Neuron (in vitro differentiated cells): Measurements from ENCODE around the gene MVK.

Experiments used
- H2AFZ ChIP-seq: one replicate; pipeline ENCODE4 v1.6.1; 2013; ENCODE audit warnings: low read depth, mild to moderate bottlenecking, inconsistent platforms, low read length, moderate library complexity
- H3K27me3 ChIP-seq: one replicate; pipeline ENCODE4 v1.6.1; 2013; ENCODE audit warnings: low read length; ENCODE audit not compliant: insufficient read depth
- H3K36me3 ChIP-seq: one replicate; pipeline ENCODE4 v1.6.1; 2013; ENCODE audit warnings: low read length; ENCODE audit not compliant: insufficient read depth
- H3K4me1 ChIP-seq: one replicate; pipeline ENCODE4 v1.6.1; 2013; ENCODE audit warnings: low read length; ENCODE audit not compliant: insufficient read depth
- H3K4me3 ChIP-seq: 2 replicates; pipeline ENCODE4 v1.5.1; 2013; ENCODE audit warnings: mild to moderate bottlenecking, low read length, moderate library complexity
- H3K9me3 ChIP-seq: one replicate; pipeline ENCODE4 v1.6.1; 2013; ENCODE audit warnings: low read length

The MVK gene

DNA sequence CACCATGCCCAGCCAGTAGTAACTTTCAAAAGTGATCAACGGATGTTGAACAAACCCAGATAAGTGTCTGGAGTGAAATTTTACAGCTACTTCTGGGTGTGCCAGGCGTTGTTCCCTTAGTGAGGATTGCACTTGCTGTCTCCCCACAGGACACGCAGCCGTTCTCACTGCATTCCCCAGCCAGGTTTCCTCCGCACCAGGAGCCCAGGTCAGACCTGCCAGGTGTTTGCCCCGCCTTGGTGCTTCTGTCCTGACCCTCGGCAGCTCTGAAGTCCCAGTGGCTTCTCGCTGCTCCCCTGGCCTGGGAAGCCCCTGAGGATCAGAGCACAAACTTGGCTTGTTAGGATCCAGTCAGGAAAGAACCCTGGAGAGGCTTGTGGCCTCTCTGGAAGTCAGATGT is 36.5 kb upstream of the MVK start:
- Histone ChIP-seq H3K36me3 (peaks cover 21% of the 10 kb centered on the region), H2AFZ (no peak overlapping the region), H3K9me3 (peaks cover 3% of the 10 kb centered on the region), H3K27me3 (no peaks in the 10 kb centered on the region), H3K4me3 (no peak overlapping the region), H3K4me1 (no peaks in the 10 kb centered on the region)

DNA sequence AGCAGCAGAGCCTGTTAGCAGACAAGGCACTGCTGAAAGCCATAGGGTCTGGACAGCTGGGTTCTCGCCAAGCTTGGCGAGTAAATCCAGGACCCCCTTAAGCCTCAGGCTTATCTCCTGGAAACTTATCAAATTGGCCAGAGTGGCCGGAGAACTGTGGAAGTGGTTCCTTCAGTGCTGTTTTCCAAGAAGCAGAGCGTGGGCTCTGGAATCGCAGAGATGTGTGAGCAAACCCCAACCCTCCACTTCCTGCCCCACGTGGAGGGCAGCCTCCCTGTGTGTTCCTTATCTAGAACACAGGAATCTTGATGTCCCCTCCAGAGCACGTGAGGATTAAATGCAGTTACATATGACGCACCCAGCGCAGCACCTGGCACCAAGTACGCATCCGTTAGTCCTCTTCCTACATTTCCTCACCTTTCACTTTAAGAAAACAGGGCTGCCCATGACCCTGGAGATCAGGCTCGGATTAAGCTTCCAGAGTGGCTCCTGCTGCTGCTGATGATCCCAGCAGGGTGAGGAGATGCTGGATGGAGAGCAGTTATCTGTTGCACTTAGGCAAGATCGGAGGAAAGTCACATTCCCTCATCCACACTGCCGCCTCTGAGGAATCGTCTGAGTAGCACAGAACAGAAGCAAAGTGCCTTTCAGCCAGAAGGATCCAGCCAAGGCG is 35.3 kb upstream of the MVK start:
- peaks cover 16% of the 10 kb centered on the region for H3K36me3 ChIP-seq
- no peak overlapping the region for H3K4me3 ChIP-seq
- H3K27me3 ChIP-seq, result no peaks in the 10 kb centered on the region
- H3K9me3 ChIP-seq, result peaks cover 3% of the 10 kb centered on the region
- H2AFZ ChIP-seq, result no peak overlapping the region
- H3K4me1 ChIP-seq, result no peaks in the 10 kb centered on the region

DNA sequence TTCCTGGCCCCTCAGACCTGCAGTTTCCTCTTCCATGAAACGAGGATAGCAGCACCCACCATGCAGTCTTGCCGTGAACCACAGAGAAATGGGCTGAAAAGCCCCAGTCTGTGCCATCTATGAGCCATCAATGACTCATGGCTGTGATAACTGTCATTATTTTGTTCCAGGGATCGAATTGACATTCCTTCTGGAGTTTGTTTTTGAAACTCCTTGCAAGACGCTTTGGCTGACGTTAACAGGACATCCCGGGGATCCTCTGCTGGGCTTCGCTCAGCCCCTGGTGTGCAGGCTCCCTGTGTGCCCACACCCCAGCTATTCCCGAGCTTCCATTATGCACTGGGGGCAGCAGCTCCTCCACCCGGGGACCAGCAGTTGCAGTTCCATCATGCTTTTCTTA is 34.1 kb upstream of the MVK start:
- peaks cover 3% of the 10 kb centered on the region for H3K9me3 ChIP-seq
- H3K36me3 ChIP-seq, result peaks cover 11% of the 10 kb centered on the region
- no peak overlapping the region for H2AFZ ChIP-seq
- H3K27me3 ChIP-seq, result no peaks in the 10 kb centered on the region
- no peaks in the 10 kb centered on the region for H3K4me1 ChIP-seq
- no peak overlapping the region for H3K4me3 ChIP-seq

DNA sequence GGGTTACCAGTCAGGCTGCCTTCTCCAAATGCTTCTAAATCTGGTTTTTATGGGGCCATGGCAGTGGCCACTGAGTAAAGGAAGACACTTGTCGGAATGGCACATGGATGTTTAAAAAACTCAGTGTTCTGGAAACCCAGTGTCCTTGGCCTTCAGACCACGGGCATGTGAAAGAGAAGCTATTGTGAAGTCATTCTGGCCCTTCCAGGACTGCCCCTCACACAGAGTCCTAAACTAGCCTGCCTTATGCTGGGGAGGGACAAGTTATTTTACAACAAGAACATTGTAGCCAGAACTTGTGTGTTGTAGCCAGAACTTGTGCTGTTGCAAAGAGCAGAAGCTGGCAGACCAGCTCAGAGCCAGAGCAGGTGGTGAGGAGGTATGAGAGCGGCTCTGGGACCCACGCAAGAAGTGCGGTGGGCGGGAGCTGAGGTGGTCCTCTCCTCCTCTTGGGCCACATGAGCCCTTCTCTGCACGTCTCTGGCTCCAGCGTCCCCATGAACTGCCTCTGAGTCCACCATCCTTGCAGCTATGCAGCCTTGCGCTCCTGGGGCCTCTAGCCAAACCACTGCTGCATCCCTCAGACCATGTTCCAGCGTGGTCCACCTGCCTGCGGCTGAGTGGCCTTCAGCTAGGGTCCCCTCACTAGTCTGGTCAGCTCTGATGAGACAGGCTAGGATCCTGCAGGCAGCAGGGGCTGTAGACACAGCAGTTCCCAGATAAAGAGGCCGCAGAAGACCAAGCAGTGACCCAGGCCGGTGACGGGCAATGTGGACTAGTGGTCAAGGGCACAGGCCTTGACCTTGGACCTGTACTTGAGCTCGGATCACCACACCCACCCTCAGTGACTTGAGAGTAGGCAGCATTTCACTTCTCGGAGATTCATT is 32.8 kb upstream of the MVK start:
- H3K4me3 ChIP-seq, result no peak overlapping the region
- H3K9me3 ChIP-seq, result peaks cover 3% of the 10 kb centered on the region
- no peaks in the 10 kb centered on the region for H3K36me3 ChIP-seq
- no peaks in the 10 kb centered on the region for H3K27me3 ChIP-seq
- no peak overlapping the region for H2AFZ ChIP-seq
- H3K4me1 ChIP-seq, result no peaks in the 10 kb centered on the region

DNA sequence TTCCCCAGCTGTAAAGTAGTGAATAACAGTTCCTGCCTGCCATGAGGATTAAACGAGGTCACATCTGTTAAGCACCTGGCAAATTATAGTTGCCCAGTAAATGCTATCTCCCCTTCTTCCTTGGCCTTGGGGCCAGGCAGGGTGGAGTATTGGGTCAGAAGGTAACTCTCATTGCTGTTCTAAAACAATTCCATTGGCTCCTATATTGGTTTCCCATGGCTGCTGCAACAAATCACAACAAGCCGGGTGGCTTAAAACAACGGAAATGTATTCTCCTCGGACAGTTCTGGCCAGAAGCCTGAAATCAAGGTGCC is 32.2 kb upstream of the MVK start:
- H3K4me1 ChIP-seq, result no peaks in the 10 kb centered on the region
- no peaks in the 10 kb centered on the region for H3K36me3 ChIP-seq
- no peak overlapping the region for H2AFZ ChIP-seq
- no peaks in the 10 kb centered on the region for H3K27me3 ChIP-seq
- H3K9me3 ChIP-seq, result peaks cover 3% of the 10 kb centered on the region
- H3K4me3 ChIP-seq, result no peak overlapping the region

DNA sequence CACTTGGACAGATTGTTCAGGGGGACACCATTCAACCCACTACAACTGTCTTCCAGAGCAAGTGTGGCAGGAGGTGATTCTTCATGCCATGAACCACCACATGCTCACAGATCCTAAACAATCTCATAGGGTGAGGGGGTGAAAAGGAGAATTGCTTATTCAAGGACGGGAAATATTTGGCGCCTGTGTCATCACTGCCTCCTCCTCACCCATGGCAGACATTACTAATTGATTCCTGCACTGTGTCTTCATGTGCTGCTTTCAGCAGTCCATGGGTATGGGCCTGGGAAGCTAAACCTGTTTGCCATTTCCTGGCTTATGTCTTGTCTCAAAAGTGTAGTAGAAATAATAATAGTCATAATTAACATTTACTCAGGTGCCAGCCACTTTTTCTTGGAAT is 31.6 kb upstream of the MVK start:
- Histone ChIP-seq H3K36me3 (no peaks in the 10 kb centered on the region), H2AFZ (no peak overlapping the region), H3K27me3 (no peaks in the 10 kb centered on the region)

DNA sequence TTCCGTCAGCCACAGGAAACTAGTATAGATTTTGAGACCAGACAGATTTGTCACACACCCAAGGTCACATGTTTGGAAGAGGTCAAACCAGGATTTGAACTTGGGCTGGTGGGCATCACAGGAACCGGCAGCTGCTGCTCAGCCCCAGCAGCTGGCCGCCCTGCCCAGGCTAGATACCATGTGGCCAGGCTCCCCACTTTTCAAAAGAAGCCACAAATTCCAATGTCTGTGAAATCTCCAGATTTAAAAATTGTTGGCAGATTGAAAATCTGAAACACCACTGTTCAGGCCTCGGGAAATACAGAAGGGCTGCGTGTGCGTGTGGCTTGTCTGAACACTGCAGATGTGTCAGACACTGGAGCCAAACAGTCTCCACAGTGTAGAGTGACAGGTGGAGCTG is 30.7 kb upstream of the MVK start:
- Histone ChIP-seq H3K4me1 (no peaks in the 10 kb centered on the region), H3K9me3 (peaks cover 3% of the 10 kb centered on the region)

More for the DNA sequence above, 31.6 kb upstream of the MVK start:
- no peaks in the 10 kb centered on the region for H3K4me1 ChIP-seq
- H3K9me3 ChIP-seq, result peaks cover 3% of the 10 kb centered on the region
- no peak overlapping the region for H3K4me3 ChIP-seq

DNA sequence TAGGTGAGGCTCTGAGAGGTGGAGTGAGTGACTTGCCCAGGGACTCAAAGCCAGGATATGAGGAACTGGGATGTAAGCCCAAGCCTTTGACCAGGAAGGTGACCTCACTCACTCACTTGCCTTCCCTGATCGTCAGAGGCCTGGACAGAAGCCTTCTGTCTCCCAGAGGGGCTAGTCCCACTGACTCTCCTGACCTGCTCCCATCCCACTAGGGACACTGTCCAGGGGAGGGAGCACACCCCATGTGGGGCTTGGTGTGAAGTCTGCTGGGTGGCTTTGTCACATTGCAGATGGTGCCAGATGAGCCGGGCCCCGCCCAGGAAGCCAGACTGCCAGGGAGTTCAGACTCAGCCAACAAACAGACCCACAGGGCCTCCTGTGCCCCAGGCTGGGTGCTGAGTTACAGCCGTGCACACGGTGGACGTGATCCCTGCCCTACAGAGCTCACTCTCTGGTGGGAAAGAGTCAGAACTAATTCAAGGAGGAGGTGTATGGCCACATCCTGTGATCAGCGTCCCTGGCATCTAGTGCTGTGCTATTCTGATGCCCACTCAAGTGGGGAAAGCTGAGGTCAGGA is 28.6 kb upstream of the MVK start:
- H3K27me3 ChIP-seq, result no peaks in the 10 kb centered on the region
- no peaks in the 10 kb centered on the region for H3K4me1 ChIP-seq

More for the DNA sequence above, 30.7 kb upstream of the MVK start:
- Histone ChIP-seq H3K27me3 (no peaks in the 10 kb centered on the region), H2AFZ (no peak overlapping the region), H3K36me3 (no peaks in the 10 kb centered on the region), H3K4me3 (no peak overlapping the region)

DNA sequence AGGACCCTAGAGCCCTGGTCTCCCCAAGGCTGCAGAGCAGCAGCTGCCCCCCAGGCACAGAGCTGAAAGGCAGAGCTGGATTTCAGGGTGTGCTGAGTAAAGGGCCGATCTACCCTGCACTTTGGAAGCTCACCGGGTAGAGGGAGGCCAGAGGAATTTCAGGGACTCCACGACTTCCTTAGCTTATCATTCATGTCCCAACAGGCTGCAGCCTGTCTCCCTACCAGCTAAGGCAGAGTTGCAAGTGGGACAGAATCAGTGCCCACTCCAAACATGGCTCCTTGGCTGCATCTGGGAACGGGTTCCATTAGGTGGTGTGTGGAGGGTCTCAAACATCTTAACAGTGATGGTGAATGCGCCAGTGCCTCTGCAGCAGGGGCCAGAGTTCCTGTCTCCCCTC is 27.8 kb upstream of the MVK start:
- H3K27me3 ChIP-seq, result no peaks in the 10 kb centered on the region
- H3K4me3 ChIP-seq, result no peak overlapping the region
- H2AFZ ChIP-seq, result no peak overlapping the region
- peaks cover 3% of the 10 kb centered on the region for H3K9me3 ChIP-seq
- H3K36me3 ChIP-seq, result no peaks in the 10 kb centered on the region
- H3K4me1 ChIP-seq, result no peaks in the 10 kb centered on the region

More for the DNA sequence above, 28.6 kb upstream of the MVK start:
- peaks cover 3% of the 10 kb centered on the region for H3K9me3 ChIP-seq
- no peak overlapping the region for H3K4me3 ChIP-seq
- no peaks in the 10 kb centered on the region for H3K36me3 ChIP-seq
- H2AFZ ChIP-seq, result no peak overlapping the region

DNA sequence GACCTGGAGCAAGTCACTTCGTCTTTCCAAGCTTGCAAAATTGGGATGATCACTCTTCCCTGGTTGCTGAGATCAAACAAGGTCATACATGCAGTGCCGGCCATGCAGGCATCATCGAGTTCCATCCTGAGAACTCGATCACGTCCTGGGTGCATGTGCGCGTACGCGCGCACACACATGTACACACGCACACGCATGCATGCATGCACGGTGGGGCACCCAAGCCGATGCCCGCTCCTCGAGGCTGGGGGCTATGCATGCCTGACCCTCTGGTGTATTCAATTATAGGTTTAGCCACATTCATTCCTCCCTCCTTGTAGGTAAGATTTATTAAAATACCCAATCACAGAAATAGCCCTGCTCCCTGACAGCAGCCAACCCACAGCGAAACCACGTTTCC is 26.3 kb upstream of the MVK start:
- H3K9me3 ChIP-seq, result no peaks in the 10 kb centered on the region
- no peak overlapping the region for H2AFZ ChIP-seq
- H3K4me1 ChIP-seq, result no peaks in the 10 kb centered on the region

DNA sequence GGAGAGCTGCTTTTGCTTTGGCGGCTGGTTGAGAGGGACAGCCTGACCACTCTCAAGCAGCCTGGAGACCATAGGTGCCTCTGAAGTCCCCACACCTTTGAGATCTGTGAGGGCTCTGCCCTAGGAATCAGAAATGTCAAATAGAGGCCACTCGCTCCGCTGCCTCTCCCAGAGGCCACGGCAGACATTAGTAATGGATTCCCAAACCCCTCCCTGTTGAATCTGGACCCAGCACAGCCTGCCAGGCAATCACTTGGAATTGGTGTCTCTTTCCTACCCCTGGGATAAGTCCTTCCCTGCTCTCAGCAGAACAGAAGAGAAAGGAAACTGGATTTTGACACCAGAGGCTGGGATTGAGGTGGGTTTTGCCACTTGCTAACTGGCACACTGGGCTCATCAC is 25.3 kb upstream of the MVK start:
- Histone ChIP-seq H3K4me3 (no peak overlapping the region), H3K4me1 (no peaks in the 10 kb centered on the region), H3K27me3 (no peaks in the 10 kb centered on the region), H3K9me3 (no peaks in the 10 kb centered on the region), H3K36me3 (no peaks in the 10 kb centered on the region), H2AFZ (no peak overlapping the region)

More for the DNA sequence above, 26.3 kb upstream of the MVK start:
- no peaks in the 10 kb centered on the region for H3K27me3 ChIP-seq
- H3K4me3 ChIP-seq, result no peak overlapping the region
- H3K36me3 ChIP-seq, result no peaks in the 10 kb centered on the region

DNA sequence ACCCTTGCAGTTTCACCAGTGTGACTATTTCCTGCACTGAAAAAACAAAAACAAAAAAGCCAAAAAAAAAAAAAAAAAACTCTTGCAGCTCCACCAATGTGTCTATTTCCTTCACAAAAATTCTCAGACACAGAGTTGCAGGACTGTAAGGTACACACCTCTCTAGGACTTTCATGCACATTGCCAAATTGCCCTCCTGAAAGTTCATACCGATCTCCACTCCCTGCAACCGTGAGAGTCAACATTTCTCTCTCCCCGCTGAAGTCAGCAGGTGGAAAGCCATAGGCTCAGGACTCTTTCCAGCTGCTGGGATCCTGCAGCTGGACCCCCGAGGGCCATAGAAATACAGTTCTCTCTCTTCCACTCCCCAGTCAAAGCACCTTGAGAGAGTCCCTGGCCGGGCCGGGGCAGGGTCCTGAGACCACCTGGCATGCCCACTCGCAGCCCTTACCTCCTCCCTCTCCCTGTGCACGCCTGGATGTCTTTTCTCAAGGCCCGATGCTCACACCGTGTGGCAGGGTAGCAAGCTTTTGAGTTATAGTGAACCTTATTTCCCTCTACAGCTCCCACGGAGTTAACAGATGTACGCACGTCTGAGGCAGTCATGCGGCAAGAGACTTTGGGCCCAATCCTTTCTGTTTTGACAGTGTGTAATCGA is 23.9 kb upstream of the MVK start:
- Histone ChIP-seq H3K4me1 (no peaks in the 10 kb centered on the region), H3K36me3 (no peaks in the 10 kb centered on the region), H3K9me3 (no peaks in the 10 kb centered on the region), H3K27me3 (no peaks in the 10 kb centered on the region), H3K4me3 (no peak overlapping the region), H2AFZ (no peak overlapping the region)

DNA sequence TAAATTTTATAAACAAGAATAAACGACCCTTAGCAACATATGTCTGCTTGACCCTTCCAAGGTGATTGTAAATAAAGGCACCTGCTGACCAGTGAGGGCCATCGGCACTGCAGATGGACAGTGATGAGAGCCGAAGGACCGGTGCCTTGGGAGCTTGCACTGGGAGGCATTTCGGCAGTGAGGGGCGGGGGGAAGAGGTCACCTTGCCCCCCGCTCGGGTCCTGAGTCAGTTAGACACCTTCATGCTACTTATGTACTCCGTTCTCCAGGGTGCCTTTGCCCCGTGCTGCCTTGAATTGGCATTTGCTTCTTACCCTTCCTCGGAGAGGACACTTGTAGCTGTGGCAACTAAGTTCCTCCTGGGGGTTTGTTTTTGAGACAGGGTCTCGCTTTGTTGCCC is 23.3 kb upstream of the MVK start:
- no peaks in the 10 kb centered on the region for H3K9me3 ChIP-seq
- H2AFZ ChIP-seq, result no peak overlapping the region
- no peak overlapping the region for H3K4me3 ChIP-seq
- no peaks in the 10 kb centered on the region for H3K27me3 ChIP-seq
- no peaks in the 10 kb centered on the region for H3K36me3 ChIP-seq
- H3K4me1 ChIP-seq, result no peaks in the 10 kb centered on the region
